Lower leg skin (tissue), 4 donors: ENCODE data around the gene HSD11B2. TPM values are rescaled to one million over a fixed set of nuclear protein-coding genes. Genes with fewer than 3 reads are reported as not detected.

Experiments used
- DNase-seq, 2 donors: peaks; one replicate each; pipeline ENCODE4 v3.0.0-alpha.2; 2019; ENCODE audit warnings: low spot score in 2 of 2
- H3K4me3 ChIP-seq: fragments of 200-600 bp; sonication (generic); 2 replicates; pipeline ENCODE4 v1.5.1; 2017; ENCODE audit warnings: mild to moderate bottlenecking, low read depth; ENCODE audit not compliant: poor library complexity, severe bottlenecking
- CTCF ChIP-seq, 3 donors: fragments of 450-650 bp; IDR thresholded peaks; one replicate each; pipeline ENCODE4 v1.5.1; 2016; ENCODE audit warnings: antibody characterized with exemption in 3 of 3, mild to moderate bottlenecking in 3 of 3, moderate library complexity in 2 of 3
- POLR2A ChIP-seq, 2 donors: fragments of 450-650 bp; IDR thresholded peaks; one replicate each; pipeline ENCODE4 v1.6.1; 2016 to 2017; ENCODE audit warnings: antibody characterized with exemption in 2 of 2, mild to moderate bottlenecking in 1 of 2, moderate library complexity in 1 of 2
- WGBS, 2 donors: methylation state at CpG; one replicate each; pipeline ENCODE4 v1.1.5; 2018; 5-methylcytosine and 5-hydroxymethylcytosine counted together
- intact Hi-C: fragments of 100-400 bp; cut with DNase I; formaldehyde crosslinking; loops from one replicate; pipeline ENCODE4 v1.15.0; 2023; ENCODE audit warnings: low total_unique reads
- total RNA-seq, 4 donors: library from RNA; depleted of rRNA; stranded (reverse); fragments of >200 nt; gene quantifications; one replicate each; pipeline ENCODE4 v1.1.0, GENCODE V29; 2016

HSD11B2 gene
- total RNA-seq, result 100 to 1,000 TPM in 1 of 4 donors, 10 to 100 TPM in 3; 63.2 to 121 (median 80.8) TPM

GRCh38 chr16:67430977-67431774, at the start of gene HSD11B2:
TSS of gene HSD11B2 (plus strand) at chr16:67431121. CDS start at chr16:67431249, 128 bp downstream.
- intact Hi-C loops, result no loop called here
- TF ChIP-seq CTCF (IDR thresholded peaks at IDR 0.05), result no peak
- no peak for TF ChIP-seq POLR2A (IDR thresholded peaks at IDR 0.05)
- peak in 1 of 2 donors; percentile 91 for DNase-seq
- 2 to 6% methylated on average over 8 to 41 of the region's 87 CpGs for WGBS, 2 donors
- peak within 1 kb of the TSS; percentile 20 for H3K4me3 ChIP-seq

GRCh38 chr16:67383284-67383683, 47.6 kb upstream of the HSD11B2 start:
- DNase-seq, result no peak
- WGBS, 2 donors, result 90 to 94% methylated on average over 3 of the region's 3 CpGs
- no peak for TF ChIP-seq CTCF (IDR thresholded peaks at IDR 0.05)
- TF ChIP-seq POLR2A (IDR thresholded peaks at IDR 0.05), result no peak
- no peak overlapping the region for H3K4me3 ChIP-seq
- intact Hi-C loops, result no loop called here

- intact Hi-C loops, result no loop called here
- no peak for TF ChIP-seq CTCF (IDR thresholded peaks at IDR 0.05)
- TF ChIP-seq POLR2A (IDR thresholded peaks at IDR 0.05), result no peak
- no peak for DNase-seq
- 79 to 84% methylated on average over 8 of the region's 8 CpGs for WGBS, 2 donors
- H3K4me3 ChIP-seq, result no peak overlapping the region
Observed at GRCh38 chr16:67384778-67385510, 46.0 kb upstream of the HSD11B2 start.

- WGBS, 2 donors, result 92 to 95% methylated on average over 5 of the region's 5 CpGs
- H3K4me3 ChIP-seq, result no peak overlapping the region
- intact Hi-C loops, result no loop called here
- no peak for TF ChIP-seq POLR2A (IDR thresholded peaks at IDR 0.05)
- no peak for TF ChIP-seq CTCF (IDR thresholded peaks at IDR 0.05)
- DNase-seq, result peak in 1 of 2 donors; percentile 78
Observed at GRCh38 chr16:67386861-67387455, 44.0 kb upstream of the HSD11B2 start.

- WGBS, 2 donors, result 77 to 84% methylated on average over 8 of the region's 8 CpGs
- DNase-seq, result peak in 1 of 2 donors; percentile 72
- no peak overlapping the region for H3K4me3 ChIP-seq
- TF ChIP-seq CTCF (IDR thresholded peaks at IDR 0.05) (no peak), POLR2A (IDR thresholded peaks at IDR 0.05) (no peak)
- intact Hi-C loops, result no loop called here
Observed at GRCh38 chr16:67387479-67388079, 43.3 kb upstream of the HSD11B2 start.
